Sigmoid colon (tissue), 7 donors: ENCODE measurements around the gene CEP112. TPM values are rescaled to one million over a fixed set of nuclear protein-coding genes. Genes with fewer than 3 reads are reported as not detected.

Experiments
- DNase-seq: peaks from one replicate; pipeline ENCODE4 v3.0.0-alpha.2; 2019
- H3K27ac ChIP-seq, 4 donors: fragments of 200-600 bp; sonication (generic); one replicate each; pipeline ENCODE4 v1.5.1; 2016 to 2019; ENCODE audit warnings: mild to moderate bottlenecking in 1 of 4
- H3K27me3 ChIP-seq, 3 donors: fragments of 200-600 bp; sonication (generic); one replicate each; pipeline ENCODE4 v1.5.1; 2019; ENCODE audit warnings: mild to moderate bottlenecking in 1 of 3
- H3K36me3 ChIP-seq, 4 donors: fragments of 200-600 bp; sonication (generic); one replicate each; pipeline ENCODE4 v1.5.1; 2016 to 2019
- H3K4me1 ChIP-seq, 4 donors: fragments of 200-600 bp; sonication (generic); one replicate each; pipeline ENCODE4 v1.5.1; 2017 to 2019
- H3K4me3 ChIP-seq, 4 donors: fragments of 200-600 bp; sonication (generic); one replicate each; pipeline ENCODE4 v1.5.1; 2017 to 2019; ENCODE audit warnings: mild to moderate bottlenecking in 2 of 4, moderate library complexity in 1 of 4
- H3K9me3 ChIP-seq, 4 donors: fragments of 200-600 bp in 3 of 4; sonication (generic) in 3 of 4; one replicate each; pipeline versions ENCODE4 v1.5.1 to v1.6.1; 2013 to 2019
- EP300 ChIP-seq, 4 donors: sonication (generic); formaldehyde crosslinking; IDR thresholded peaks; one replicate each; pipeline ENCODE4 v1.6.1; 2017; ENCODE audit warnings: antibody characterized with exemption in 4 of 4
- POLR2A ChIP-seq, 2 donors: fragments of 450-650 bp; IDR thresholded peaks; one replicate each; pipeline ENCODE4 v1.6.1; 2016; ENCODE audit warnings: antibody characterized with exemption in 2 of 2, mild to moderate bottlenecking in 2 of 2, moderate library complexity in 2 of 2
- POLR2AphosphoS5 ChIP-seq, 4 donors: sonication (generic); formaldehyde crosslinking; IDR thresholded peaks; one replicate each; pipeline ENCODE4 v1.6.1; 2017; ENCODE audit warnings: antibody characterized with exemption in 4 of 4
- WGBS, 2 donors: extraction: QIAGEN DNeasy Blood & Tissue Kit; methylation state at CpG; one replicate each; pipeline ENCODE4 v1.1.7; 2013; 5-methylcytosine and 5-hydroxymethylcytosine counted together
- intact Hi-C: fragments of 100-400 bp; cut with DNase I; formaldehyde crosslinking; loops from one replicate; pipeline ENCODE4 v1.15.1; 2023
- polyA plus RNA-seq, 3 donors: library from polyadenylated mRNA; stranded (reverse); fragments of 200-250 nt; gene quantifications; one replicate each; pipeline ENCODE4 v1.2.3, GENCODE V29; 2013
- total RNA-seq, 4 donors: library from RNA; depleted of rRNA; stranded (reverse); fragments of >200 nt; gene quantifications; one replicate each; pipeline ENCODE4 v1.1.0, GENCODE V29; 2016
- TF ChIP-seq, protein P1 (sequence below), 4 experiments: fragments of 450-650 bp in 3 of 4; fragments of 200-600 bp in 1 of 4; IDR thresholded peaks; one replicate each; pipeline ENCODE4 v1.5.1; 2016 to 2019; ENCODE audit warnings: antibody characterized with exemption in 4 of 4, mild to moderate bottlenecking in 3 of 4, moderate library complexity in 2 of 4
- donor health status: healthy with polysubstance abuse.
- donor health status: Bipolar disorder and iron deficiency.
- donor health status: healthy.

The CEP112 gene
- total and polyA plus RNA-seq, 7 donors: 0.92 to 29.1 (median 15.1) TPM

DNA sequence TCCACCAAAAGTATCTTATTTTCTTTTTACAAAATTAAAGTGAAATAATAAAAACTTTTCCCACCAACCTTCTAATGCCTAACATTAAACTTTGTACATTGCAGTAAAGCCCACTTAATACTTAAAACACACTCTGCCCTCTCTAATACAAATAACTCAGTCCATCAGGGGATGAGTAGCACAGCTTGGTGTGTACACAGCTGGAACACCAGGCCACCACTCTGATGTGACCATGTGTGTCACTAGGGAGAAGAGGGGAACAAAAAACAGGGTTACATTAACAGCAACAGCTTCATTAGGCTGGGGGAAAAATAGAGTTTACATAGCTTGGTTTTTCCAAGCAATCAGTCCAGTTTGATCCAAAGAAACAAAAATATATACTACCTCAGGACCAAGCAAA, 295.0 kb downstream of the CEP112 start:
- H3K4me3 ChIP-seq: no peak overlapping the region

DNA sequence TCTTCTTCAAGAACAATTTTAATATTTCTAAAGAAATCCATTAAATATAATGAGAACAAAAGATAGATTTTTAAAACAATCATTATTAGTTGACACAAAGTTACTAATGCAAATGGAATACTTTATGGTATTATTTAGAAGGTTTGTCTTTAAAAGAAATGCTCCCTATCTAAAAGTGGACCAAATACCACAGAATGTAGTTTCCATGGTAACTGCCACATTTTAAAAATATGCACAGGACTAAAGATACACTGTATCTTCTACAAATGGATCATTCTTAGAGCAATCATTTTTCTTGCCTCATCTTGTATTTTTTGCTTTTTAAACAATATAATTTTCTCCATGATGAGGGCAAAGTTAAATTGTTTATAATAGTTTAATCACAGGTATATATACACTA, 296.0 kb downstream of the CEP112 start:
- no peaks in the 10 kb centered on the region for H3K27me3 ChIP-seq
- H3K36me3 ChIP-seq: no peaks in the 10 kb centered on the region
- no peaks in the 10 kb centered on the region for H3K4me1 ChIP-seq
- no peak overlapping the region for H3K27ac ChIP-seq
- no peak for TF ChIP-seq POLR2AphosphoS5 (IDR thresholded peaks at IDR 0.05)
- no peak for TF ChIP-seq POLR2A (IDR thresholded peaks at IDR 0.05)
- TF ChIP-seq, protein P1, sequence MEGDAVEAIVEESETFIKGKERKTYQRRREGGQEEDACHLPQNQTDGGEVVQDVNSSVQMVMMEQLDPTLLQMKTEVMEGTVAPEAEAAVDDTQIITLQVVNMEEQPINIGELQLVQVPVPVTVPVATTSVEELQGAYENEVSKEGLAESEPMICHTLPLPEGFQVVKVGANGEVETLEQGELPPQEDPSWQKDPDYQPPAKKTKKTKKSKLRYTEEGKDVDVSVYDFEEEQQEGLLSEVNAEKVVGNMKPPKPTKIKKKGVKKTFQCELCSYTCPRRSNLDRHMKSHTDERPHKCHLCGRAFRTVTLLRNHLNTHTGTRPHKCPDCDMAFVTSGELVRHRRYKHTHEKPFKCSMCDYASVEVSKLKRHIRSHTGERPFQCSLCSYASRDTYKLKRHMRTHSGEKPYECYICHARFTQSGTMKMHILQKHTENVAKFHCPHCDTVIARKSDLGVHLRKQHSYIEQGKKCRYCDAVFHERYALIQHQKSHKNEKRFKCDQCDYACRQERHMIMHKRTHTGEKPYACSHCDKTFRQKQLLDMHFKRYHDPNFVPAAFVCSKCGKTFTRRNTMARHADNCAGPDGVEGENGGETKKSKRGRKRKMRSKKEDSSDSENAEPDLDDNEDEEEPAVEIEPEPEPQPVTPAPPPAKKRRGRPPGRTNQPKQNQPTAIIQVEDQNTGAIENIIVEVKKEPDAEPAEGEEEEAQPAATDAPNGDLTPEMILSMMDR (IDR thresholded peaks at IDR 0.05): no peak
- no peak for TF ChIP-seq EP300 (IDR thresholded peaks at IDR 0.05)
- DNase-seq: no peak
- intact Hi-C loops: no loop called here
- H3K4me3 ChIP-seq: no peak overlapping the region
- no peaks in the 10 kb centered on the region for H3K9me3 ChIP-seq

More for the DNA sequence above, 295.0 kb downstream of the CEP112 start:
- no peaks in the 10 kb centered on the region for H3K9me3 ChIP-seq
- no peak overlapping the region for H3K27ac ChIP-seq
- no peak for TF ChIP-seq POLR2AphosphoS5 (IDR thresholded peaks at IDR 0.05)
- TF ChIP-seq POLR2A (IDR thresholded peaks at IDR 0.05): no peak
- no peak for TF ChIP-seq EP300 (IDR thresholded peaks at IDR 0.05)
- TF ChIP-seq, protein P1 (IDR thresholded peaks at IDR 0.05): no peak
- intact Hi-C loops: no loop called here
- H3K27me3 ChIP-seq: no peaks in the 10 kb centered on the region
- H3K4me1 ChIP-seq: no peaks in the 10 kb centered on the region
- DNase-seq: no peak
- no peaks in the 10 kb centered on the region for H3K36me3 ChIP-seq

DNA sequence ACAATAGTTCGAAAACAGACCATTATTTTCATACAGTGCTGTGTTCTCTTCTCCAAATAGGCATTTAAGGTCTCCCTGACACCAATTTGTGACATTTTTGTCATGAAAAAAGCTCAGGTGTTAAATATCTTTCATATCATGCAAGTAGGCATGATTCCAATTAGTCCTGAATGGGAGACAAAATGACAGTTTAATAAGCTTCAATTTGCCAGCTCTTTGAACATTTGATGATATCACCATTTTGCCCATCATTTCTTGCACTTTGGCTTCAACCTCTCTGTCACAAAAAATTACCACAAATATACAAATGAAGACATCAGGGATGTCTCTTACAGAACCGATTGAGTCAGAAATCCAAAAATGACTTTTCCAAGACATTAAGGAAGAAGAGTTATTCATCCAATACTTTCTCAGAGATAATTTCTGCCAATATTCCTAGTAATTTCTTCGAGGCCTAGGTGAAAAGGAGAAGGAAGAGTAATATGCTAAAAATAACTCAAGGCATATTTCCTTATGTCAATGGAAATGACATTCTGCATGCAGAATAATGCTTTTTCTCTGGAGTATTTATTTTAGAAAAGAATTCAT, 298.1 kb downstream of the CEP112 start:
- no peaks in the 10 kb centered on the region for H3K4me1 ChIP-seq
- H3K27ac ChIP-seq: no peak overlapping the region
- no peaks in the 10 kb centered on the region for H3K36me3 ChIP-seq
- intact Hi-C loops: no loop called here
- no peaks in the 10 kb centered on the region for H3K9me3 ChIP-seq
- whole genome bisulfite sequencing, 2 donors: 81 to 87% methylated on average over 3 of the region's 3 CpGs
- no peak for DNase-seq
- TF ChIP-seq POLR2AphosphoS5 (IDR thresholded peaks at IDR 0.05): no peak
- no peak for TF ChIP-seq EP300 (IDR thresholded peaks at IDR 0.05)
- TF ChIP-seq, protein P1 (IDR thresholded peaks at IDR 0.05): no peak
- TF ChIP-seq POLR2A (IDR thresholded peaks at IDR 0.05): no peak
- H3K27me3 ChIP-seq: no peaks in the 10 kb centered on the region
- H3K4me3 ChIP-seq: no peak overlapping the region

DNA sequence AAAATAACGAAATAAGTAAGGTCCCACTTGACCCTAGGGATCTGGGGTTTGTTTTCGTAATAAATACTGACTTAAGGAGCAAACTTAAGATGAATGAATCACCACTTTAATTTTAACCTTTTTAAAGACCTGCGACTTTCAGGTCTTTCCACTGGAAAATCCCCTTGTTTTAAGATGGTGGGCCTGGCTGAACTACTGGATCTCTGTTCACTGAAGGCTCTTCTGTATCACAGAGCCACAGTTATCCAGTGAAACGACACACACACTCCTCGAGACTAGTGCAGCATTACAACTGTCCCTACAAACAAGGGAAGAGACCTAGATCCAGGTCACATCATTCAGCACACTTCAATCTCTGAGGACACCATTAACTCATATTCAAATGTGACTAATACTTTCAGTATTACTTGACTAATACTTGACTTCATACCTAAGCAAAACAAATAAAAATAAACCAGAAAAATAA, 299.0 kb downstream of the CEP112 start:
- Histone ChIP-seq H3K36me3 (no peaks in the 10 kb centered on the region), H3K27me3 (no peaks in the 10 kb centered on the region), H3K9me3 (no peaks in the 10 kb centered on the region), H3K4me3 (no peak overlapping the region), H3K4me1 (no peaks in the 10 kb centered on the region), H3K27ac (no peak overlapping the region)
- DNase-seq: no peak
- intact Hi-C loops: no loop called here
- WGBS, 2 donors: 86 to 93% methylated on average over 5 of the region's 5 CpGs
- TF ChIP-seq POLR2AphosphoS5 (IDR thresholded peaks at IDR 0.05) (no peak), EP300 (IDR thresholded peaks at IDR 0.05) (no peak), POLR2A (IDR thresholded peaks at IDR 0.05) (no peak)
- TF ChIP-seq, protein P1 (IDR thresholded peaks at IDR 0.05): no peak

DNA sequence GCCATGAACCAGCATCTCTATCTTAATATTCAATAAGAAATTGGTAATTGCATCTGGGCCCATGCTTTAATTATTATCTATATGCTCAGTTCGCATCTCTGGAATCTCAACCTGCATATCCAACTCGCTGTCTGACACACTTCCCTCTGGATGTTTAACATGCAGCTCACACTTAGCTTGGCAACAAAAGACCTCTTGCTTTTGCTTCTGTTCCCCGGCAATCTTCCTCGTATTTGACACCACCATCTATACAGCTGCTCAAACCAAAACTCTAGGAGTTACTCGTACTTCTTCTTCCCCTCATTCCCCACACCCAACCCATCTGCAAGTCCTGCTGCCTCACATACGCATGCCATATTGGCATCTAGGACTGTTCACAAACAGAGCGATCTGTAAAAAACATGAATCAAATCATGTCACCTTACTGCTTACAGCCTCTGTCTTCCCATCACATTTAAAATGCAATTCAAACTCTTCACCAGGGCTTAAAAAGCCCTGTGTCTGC, 300.6 kb downstream of the CEP112 start:
- no peak overlapping the region for H3K4me3 ChIP-seq
- H3K27ac ChIP-seq: no peak overlapping the region
- H3K9me3 ChIP-seq: no peaks in the 10 kb centered on the region
- TF ChIP-seq POLR2A (IDR thresholded peaks at IDR 0.05): no peak
- no peak for TF ChIP-seq EP300 (IDR thresholded peaks at IDR 0.05)
- TF ChIP-seq, protein P1 (IDR thresholded peaks at IDR 0.05): no peak
- TF ChIP-seq POLR2AphosphoS5 (IDR thresholded peaks at IDR 0.05): no peak
- 96% methylated on average over 7 of the region's 7 CpGs for WGBS, 2 donors
- no peak for DNase-seq
- H3K36me3 ChIP-seq: no peaks in the 10 kb centered on the region
- intact Hi-C loops: no loop called here
- H3K27me3 ChIP-seq: no peaks in the 10 kb centered on the region
- peaks cover 0 to 1% (median 0%) of the 10 kb centered on the region in 4 donors for H3K4me1 ChIP-seq
